ENCODE data around the gene FOXL2. TPM values are rescaled to one million over a fixed set of nuclear protein-coding genes. Genes with fewer than 3 reads are reported as not detected.

The FOXL2 gene
- total RNA-seq, 1 experiment from 2014 or later = 0.42 TPM

GRCh38 chr3:138899351-138899991 lies 47.5 kb downstream of the FOXL2 start:
- Histone ChIP-seq H3K9me3 (replicated peaks) (no peaks in the 10 kb centered on the region), H3K36me3 (no peaks in the 10 kb centered on the region), H3K27ac (no peak overlapping the region), H3K4me3 (no peak overlapping the region), H3K4me1 (no peaks in the 10 kb centered on the region), H3K27me3 (no peaks in the 10 kb centered on the region)
- no peak for DNase-seq

GRCh38 chr3:138898708-138899107 lies 48.2 kb downstream of the FOXL2 start:
- H3K27ac ChIP-seq = no peak overlapping the region
- no peak overlapping the region for H3K4me3 ChIP-seq
- no peaks in the 10 kb centered on the region for H3K9me3 ChIP-seq (replicated peaks)
- no peaks in the 10 kb centered on the region for H3K27me3 ChIP-seq
- H3K36me3 ChIP-seq = no peaks in the 10 kb centered on the region
- no peaks in the 10 kb centered on the region for H3K4me1 ChIP-seq
- DNase-seq = no peak

- Histone ChIP-seq H3K9me3 (replicated peaks) (no peaks in the 10 kb centered on the region), H3K4me3 (no peak overlapping the region), H3K27ac (no peak overlapping the region), H3K36me3 (no peaks in the 10 kb centered on the region), H3K27me3 (no peaks in the 10 kb centered on the region), H3K4me1 (no peaks in the 10 kb centered on the region)
- DNase-seq = no peak
These were observed 48.6 kb downstream of the FOXL2 start for GRCh38 chr3:138898301-138898700.

Other genes starting within 250 kb of the FOXL2 start
- 4.9 and 5.6 TPM in 2 replicates for gene PIK3CB, start 112.2 kb downstream of the FOXL2 start, total RNA-seq (2014; rRNA removed; shearing (Covaris generic))
- gene FOXL2NB, start 80 bp upstream of the FOXL2 start, total RNA-seq (2014; rRNA removed; shearing (Covaris generic)) = 0.23 and 0.34 TPM in 2 replicates
- not detected in 2 replicates for gene PRR23A, start 59.1 kb upstream of the FOXL2 start, total RNA-seq (2014; rRNA removed; shearing (Covaris generic))
- not detected in 2 replicates for gene PRR23B, start 73.8 kb upstream of the FOXL2 start, total RNA-seq (2014; rRNA removed; shearing (Covaris generic))
- not detected in 2 replicates for gene PRR23C, start 97.8 kb upstream of the FOXL2 start, total RNA-seq (2014; rRNA removed; shearing (Covaris generic))